ENCODE results near the gene ALPK1. TPM values are rescaled to one million over a fixed set of nuclear protein-coding genes. Genes with fewer than 3 reads are reported as not detected.

ALPK1 gene
- total RNA-seq, result 0.65 and 1.5 TPM in 2 replicates

GRCh38 chr4:112296949-112297880 lies at the start of gene ALPK1:
TSS of gene ALPK1 (plus strand) at chr4:112297369.

Other genes starting within 250 kb of the ALPK1 start
- gene FAM241A, start 151.9 kb upstream of the ALPK1 start, total RNA-seq, result 7.0 and 10.1 TPM in 2 replicates
- gene AP1AR, start 65.6 kb upstream of the ALPK1 start, total RNA-seq, result 35.5 and 38.1 TPM in 2 replicates
- gene TIFA, start 11.5 kb upstream of the ALPK1 start, total RNA-seq, result 11.4 and 12.0 TPM in 2 replicates
- not detected in 2 replicates for gene NEUROG2, start 218.8 kb downstream of the ALPK1 start, total RNA-seq